ENCODE measurements around the gene CPT1B. TPM values are rescaled to one million over a fixed set of nuclear protein-coding genes. Genes with fewer than 3 reads are reported as not detected.

CPT1B gene
- total RNA-seq, 1 experiment from 2014 or later, result 9.6 TPM

GRCh38 chr22:50572965-50573364 lies 5.3 kb downstream of the CPT1B start:
- DNase-seq (ENCODE audit: extremely low read depth, low read depth), result no peak

DNA sequence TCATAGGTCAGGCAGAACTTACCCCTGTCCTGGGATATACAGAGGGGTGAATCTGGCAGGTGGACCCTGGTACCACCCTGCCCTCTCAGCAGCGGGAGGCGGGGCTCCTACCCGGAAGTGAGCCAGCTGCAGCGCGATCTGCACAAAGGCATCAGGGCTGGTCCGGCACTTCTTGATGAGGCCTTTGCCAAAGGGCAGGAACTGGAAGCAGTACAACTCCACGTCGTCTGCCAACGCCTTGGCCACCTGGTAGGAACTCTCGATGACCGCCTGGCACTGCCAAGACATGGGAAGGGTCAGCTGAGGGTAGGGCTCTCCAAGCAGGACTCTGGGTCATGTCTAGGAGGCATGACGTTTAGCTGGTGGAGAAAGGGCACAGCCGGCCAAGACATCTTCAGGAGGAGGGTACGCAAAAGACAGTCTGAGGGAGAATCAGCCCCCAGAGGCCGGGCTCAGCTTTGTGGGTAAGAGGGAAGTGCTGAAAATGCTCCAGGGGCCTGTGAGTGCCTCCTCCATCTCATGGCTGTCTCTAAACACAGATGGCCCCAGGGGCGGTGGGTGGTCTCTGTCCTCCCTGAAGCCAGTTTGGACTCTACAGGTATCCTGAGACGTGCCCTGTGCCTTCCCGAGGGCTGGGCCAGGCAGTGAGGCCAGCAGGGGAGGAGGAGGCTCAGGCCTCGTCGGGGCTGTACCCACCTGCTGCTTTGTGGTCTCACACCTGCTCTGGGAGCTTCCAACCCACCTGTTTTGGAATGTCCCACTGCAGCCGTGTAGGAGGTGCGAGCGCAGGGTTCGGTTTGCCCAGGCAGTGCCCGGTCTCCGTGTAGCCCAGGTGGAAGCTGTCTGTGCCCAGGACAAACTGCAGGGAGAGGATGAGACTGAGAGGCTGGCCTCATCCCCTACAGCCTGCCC lies 6.7 kb downstream of the CPT1B start:
- no peak for DNase-seq (ENCODE audit: extremely low read depth, low read depth)

GRCh38 chr22:50570861-50571260 lies 7.4 kb downstream of the CPT1B start:
- DNase-seq (ENCODE audit: extremely low read depth, low read depth), result no peak

DNA sequence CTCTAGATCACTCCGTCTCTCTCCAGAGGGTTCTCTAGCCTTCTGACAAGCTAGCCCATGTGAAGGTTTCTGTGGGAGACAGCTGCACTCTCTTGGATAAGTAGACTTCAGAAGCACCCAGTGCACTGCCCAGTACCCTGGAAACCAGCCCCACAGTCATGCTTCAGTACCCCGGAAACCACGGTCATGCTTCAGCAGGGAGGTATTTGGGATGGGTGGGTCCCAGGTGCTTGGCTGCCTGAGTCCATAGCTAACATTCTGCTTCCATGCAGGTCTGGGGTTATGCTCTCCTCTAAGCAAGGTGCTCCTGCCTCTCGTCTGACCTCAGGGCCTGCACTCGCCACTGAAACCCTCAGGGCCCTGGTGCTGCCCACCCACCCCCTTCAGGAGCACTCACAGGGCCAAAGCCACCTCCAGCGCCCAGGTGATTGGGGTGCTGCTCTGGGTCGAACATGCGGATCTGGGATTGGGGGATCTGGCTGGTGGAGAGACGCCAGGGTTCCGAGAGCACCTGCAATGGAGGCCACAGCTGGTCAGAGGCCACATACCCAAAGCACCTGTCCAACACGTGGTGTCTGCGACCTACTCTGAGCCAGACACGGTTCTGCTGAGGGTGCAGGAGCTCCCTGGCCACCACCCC lies 8.2 kb downstream of the CPT1B start:
- DNase-seq (ENCODE audit: extremely low read depth, low read depth), result no peak

- DNase-seq (ENCODE audit: extremely low read depth, low read depth), result no peak
Measured at GRCh38 chr22:50569041-50569459, 9.2 kb downstream of the CPT1B start.

DNA sequence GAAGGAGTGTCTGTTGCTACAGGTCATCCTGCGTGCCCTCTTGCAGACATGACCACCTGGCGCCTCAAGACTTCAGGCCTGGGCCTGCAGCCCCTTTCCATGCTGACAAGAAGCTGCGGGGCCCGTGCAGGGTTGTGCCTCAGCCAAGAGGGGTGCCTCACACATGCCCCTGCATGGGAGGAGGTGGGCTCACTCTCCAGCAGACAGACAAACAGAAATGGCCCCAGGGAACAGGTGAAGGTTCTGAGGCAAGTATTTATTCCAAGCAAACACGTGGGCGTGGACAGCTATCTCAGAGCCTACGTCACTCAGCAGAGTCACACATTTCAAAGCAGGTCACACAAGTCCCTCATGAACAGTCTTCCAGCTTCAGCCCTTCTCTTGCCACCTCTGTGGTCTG lies 9.6 kb downstream of the CPT1B start:
- no peak for DNase-seq (ENCODE audit: extremely low read depth, low read depth)

DNA sequence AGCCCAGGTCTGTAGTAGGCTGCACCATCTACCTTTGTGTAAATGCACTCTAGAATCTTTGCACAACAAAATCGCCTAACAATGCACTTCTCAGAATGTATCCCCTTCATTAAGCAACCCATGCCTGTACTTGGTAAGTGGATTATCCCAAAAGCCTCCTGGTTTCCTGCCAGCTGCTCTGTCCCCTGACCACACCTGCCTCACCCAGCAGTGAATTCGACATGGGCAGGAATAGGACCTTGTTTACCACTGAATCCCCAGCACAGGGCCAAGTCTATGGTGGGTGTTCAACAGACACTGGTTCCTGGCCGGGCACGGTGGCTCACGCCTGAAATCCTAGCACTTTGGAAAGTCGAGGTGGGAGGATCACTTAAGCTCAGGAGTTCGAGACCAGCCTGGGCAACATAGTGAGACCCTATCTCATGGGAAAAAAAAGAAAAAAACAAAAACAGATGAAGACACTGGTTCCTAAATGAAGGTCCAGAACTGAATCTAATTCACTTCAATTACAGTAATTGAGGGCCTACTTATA lies 10.4 kb downstream of the CPT1B start:
- no peak for DNase-seq (ENCODE audit: extremely low read depth, low read depth)

- DNase-seq (ENCODE audit: extremely low read depth, low read depth), result no peak
Measured at GRCh38 chr22:50564289-50564688, 13.9 kb downstream of the CPT1B start.

DNA sequence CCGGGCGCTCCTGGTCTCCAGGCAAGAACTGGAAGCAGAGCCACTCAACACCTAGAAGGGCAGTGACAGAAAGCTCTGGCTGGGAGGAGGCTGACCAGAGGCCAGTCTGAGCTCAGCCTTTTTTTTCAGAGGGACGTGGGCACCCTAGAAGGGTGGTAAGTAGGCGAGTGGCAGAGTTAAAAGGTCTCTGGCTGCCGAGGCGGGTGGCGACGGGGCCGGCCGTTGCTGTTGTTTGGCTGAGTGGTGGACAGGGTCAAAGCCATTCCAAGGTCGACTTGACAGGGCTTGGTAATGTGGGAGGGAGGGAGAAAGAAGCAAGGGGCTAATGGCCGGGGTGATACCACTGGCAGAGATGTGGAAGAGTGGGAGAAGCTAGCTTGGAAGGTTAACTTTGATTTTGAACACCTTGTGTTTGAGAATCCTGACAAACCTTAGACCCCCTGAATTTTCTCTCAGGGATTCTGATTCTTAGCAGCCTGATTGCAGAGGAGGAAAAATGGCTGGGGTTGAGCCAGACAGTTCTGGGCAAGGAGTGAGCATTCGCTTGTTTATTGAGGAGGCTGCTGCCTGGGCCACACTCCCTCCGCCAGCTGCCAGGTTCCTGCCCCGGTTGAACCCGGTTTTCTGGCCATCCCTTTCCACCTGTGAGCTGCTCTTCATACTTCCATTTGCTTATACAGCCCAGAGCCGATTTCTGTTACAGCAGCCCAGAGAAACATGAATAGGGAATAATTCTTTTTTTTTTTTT lies 14.6 kb downstream of the CPT1B start:
- DNase-seq (ENCODE audit: extremely low read depth, low read depth), result no peak

DNA sequence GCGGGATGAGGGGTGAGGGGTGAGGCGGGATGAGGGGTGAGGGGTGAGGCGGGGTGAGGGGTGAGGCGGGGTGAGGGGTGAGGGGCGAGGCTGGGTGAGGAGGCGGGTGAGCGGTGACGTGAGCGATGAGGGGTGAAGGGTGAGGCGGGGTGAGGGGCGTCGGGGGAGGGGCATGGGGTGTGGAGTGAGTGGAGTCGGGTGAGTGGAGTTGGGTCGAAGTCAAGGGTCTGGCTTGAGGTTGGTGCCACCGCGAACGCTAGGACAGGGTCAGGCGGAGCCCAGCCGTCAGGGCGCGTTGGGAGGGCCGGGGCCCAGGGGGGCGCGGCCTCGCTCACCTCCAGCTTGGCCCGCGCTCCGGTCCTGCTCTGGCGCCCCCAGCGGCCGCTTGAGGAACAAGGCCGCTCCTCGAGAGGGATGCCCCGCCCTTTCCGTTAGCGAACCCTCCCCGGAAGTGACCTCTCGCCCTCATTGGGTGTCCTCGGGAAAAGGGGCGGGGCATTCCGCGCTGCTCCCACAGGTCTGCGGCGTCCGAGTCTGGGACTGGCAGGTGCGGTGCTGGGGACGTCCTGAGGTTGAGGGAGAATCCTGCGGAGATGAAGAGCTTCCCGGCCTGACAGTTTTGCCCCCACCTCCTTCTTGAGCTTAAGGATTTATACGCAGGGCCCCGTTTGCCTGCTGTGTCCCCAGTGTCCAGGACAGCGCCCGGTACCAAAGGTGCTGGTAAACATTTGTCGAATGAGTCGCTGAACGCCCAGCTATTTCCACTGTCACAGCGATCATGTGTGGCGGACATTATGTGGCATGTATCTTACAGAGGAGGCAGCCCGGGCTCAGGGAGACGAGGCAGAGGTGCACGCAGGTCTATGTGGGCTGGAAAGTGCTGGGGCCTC lies 15.5 kb downstream of the CPT1B start, which contains the start of gene SYCE3:
TSS of gene SYCE3 (minus strand) at position 397 of the 890 bp plus-strand sequence. CDS start 6,514 bp downstream, outside the sequence.
- DNase-seq (ENCODE audit: extremely low read depth, low read depth), result peak; percentile 92

DNA sequence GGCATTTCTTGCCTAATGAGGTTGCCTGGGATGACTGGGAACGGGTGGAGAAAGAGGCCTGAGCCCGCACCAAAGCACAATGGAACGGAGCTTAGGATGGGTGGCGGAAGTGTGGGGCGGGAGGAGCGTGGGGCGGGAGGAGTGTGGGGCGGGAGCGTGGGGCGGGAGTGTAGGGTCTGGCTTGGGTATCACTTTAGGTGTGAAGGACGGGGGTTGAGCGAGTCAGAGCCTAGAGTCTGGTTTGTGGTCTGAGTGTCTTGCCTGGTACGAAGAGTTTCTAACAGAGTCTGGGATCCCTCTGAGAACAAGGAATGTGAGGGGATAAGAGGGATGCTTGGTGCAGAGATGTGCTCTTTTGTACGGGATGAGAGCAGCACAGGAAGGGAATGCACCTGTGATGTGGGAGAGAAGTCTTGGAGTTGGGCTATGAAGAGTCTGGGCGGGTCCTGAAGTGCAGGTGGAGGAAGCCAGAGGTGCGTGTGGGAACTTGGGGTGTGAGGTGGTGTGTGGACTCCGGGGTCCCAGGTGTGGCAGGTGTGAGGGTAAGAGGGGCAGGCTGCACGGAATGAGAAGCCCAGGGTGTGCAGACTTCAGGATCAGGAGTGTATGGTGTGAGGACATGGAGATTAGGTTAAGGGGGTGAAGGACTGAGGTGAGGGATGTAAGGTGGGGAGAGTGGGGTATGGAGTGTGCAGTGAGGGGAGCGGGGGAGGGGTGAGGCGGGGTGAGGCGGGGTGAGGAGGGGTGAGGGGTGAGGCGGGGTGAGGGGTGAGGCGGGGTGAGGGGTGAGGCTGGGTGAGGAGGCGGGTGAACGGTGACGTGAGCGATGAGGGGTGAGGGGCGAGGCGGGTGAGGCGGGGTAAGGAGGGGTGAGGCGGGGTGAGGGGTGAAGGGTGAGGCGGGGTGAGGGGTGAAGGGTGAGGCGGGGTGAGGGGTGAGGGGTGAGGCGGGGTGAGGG lies 16.5 kb downstream of the CPT1B start:
- DNase-seq (ENCODE audit: extremely low read depth, low read depth), result no peak

DNA sequence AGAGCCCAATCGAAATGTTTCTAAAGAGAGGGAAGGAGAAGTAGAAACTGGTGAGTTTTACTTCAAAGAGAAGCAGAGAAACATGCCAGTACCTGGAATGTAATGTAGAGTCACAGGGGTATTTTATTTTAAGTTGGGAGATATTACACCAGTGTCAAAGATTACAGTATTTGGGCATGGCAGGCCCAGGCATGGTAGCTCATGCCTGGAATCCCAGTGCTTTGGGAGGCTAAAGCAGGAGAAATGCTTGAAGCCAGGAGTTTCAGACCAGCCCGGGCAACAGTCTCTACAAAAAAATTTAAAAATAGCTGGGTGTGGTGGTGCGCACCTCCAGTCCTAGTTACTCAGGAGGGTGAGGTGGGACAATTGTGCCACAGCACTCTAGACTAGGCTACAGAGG lies 18.2 kb downstream of the CPT1B start:
- no peak for DNase-seq (ENCODE audit: extremely low read depth, low read depth)

GRCh38 chr22:50556703-50557102 lies 21.5 kb downstream of the CPT1B start:
- DNase-seq (ENCODE audit: extremely low read depth, low read depth), result no peak

- DNase-seq (ENCODE audit: extremely low read depth, low read depth), result no peak
Measured at GRCh38 chr22:50553310-50553709, 24.9 kb downstream of the CPT1B start.

DNA sequence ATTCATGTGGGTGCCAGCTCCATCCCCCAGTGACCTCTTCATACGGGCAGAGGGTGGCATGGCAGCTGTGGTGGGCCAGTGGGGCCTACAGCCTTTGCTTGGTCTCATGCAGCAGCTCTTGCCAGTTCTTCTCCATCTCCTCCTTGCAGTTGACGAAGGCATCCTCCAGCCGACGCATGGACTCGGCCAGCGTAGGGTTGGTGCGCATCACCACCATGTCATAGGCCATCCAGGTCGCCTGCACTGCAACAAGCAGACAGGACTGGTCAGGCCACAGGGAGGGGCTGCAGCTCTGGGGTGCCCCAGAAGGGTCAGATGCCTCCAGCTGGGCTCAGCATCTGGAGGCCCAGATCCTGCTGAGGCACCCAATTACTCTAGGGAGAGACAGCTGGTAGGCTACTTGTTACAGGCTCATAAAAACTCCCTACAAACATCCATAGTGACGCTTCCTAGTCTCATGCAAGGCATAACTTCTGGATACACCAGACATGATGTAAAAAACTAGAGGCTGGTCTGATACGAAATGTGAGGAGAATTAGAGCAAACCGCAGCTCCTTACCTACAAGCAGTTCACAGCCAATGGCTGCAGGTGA lies 27.0 kb downstream of the CPT1B start:
- DNase-seq (ENCODE audit: extremely low read depth, low read depth), result no peak

DNA sequence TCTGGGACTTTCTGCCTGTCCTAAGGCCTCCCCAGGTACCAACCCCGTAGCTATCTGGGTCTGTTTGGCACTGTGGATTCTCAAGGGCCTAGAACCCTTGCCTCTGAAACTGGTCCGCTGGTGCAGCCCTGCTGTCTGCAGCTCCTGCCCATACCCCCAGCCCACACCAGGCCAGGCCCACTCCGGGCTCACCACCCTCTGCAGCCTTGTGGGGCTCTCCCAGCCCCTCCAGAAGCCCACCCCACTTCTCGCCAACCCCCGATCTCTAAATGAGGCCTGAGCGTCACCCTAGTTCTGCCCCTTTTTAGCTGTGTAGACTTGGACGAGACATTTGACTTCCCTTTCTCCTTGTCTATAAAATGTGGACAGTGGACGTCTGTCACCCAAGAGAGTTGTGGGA lies 27.8 kb downstream of the CPT1B start:
- no peak for DNase-seq (ENCODE audit: extremely low read depth, low read depth)

DNA sequence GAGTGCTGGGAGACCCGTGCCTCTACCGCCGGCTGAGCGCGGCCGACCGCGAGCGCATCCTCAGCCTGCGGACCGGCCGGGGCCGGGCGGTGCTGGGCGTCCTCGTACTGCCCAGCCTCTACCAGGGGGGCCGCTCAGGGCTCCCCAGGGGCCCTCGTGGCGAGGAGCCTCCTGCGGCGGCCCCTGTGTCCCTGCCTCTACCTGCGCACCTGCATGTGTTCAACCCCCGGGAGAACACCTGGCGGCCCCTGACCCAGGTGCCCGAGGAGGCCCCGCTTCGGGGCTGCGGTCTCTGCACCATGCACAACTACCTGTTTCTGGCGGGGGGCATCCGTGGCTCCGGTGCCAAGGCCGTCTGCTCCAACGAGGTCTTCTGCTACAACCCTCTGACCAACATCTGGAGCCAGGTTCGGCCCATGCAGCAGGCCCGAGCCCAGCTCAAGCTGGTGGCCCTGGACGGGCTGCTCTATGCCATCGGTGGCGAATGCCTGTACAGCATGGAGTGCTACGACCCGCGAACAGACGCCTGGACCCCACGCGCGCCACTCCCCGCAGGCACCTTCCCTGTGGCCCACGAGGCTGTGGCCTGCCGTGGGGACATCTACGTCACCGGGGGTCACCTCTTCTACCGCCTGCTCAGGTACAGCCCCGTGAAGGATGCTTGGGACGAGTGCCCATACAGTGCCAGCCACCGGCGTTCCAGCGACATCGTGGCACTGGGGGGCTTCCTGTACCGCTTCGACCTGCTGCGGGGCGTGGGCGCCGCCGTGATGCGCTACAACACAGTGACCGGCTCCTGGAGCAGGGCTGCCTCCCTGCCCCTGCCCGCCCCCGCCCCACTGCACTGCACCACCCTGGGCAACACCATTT lies 29.1 kb downstream of the CPT1B start:
- DNase-seq (ENCODE audit: extremely low read depth, low read depth), result no peak

Data from NCI-H460 (cell line).